Dermis microvascular lymphatic vessel endothelial cell (primary cell): ENCODE results near the gene MED4. TPM values are rescaled to one million over a fixed set of nuclear protein-coding genes. Genes with fewer than 3 reads are reported as not detected.

Source experiments
- DNase-seq, 2 donors: peaks; one replicate each; pipeline versions ENCODE4 v3.0.0 to v3.0.0-alpha.2; 2010; ENCODE audit warnings: low read depth in 2 of 2
- total RNA-seq: library from RNA; depleted of rRNA; stranded (reverse); fragments of >200 nt; gene quantifications from 2 replicates; pipeline ENCODE4 v1.2.1, GENCODE V29; 2014

The MED4 gene
- 30.3 and 33.8 TPM in 2 replicates for total RNA-seq

- DNase-seq, result peak; percentile 85 to 93
These were observed at the start of gene MED4 for GRCh38 chr13:48094781-48095502. MED4 (minus strand) TSS chr13:48095104; CDS start chr13:48095078, 26 bp downstream.

- DNase-seq, result peak in 1 of 2 donors; percentile 88
These were observed 49.6 kb upstream of the MED4 start for GRCh38 chr13:48144413-48145035.

- DNase-seq, result peak; percentile 84 to 95
These were observed 47.5 kb upstream of the MED4 start for GRCh38 chr13:48142436-48142835.

DNA sequence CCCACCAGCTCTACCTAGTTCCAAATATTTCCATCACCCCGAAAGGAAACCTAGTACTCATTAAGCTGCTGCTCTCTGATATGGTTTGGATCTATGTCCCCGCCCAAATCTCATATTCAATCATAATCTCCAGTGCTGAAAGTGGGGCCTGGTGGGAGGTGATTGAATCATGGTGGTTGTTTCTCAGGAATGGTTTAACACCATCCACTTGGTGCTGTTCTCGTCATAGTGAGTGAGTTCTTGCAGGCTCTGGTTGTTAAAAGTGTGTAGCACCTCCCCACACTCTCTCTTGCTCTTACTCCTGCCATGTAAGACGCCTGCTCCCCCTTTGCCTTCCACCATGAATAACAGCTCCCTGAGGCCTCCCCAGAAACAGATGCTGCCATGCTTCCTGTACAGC lies 43.4 kb upstream of the MED4 start:
- DNase-seq, result no peak

DNA sequence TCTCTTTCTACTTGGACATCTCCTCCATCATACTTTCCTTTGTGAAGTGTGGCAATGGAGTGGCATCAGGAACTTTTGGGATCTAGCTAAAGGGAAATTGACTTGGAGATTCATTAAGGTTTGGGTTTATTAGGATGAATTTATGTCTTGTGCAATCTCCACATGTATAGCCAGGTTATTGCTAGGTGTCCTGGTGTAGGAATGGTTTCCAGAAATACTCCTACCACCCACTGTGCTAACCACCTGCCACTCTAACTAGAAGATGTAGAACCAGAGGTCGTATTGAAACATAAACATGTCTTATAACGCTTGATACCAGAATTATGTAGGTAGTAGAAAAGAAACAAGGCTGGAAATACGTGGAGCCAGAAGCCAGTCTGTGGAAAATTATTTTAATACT lies 38.1 kb upstream of the MED4 start:
- DNase-seq, result no peak

DNA sequence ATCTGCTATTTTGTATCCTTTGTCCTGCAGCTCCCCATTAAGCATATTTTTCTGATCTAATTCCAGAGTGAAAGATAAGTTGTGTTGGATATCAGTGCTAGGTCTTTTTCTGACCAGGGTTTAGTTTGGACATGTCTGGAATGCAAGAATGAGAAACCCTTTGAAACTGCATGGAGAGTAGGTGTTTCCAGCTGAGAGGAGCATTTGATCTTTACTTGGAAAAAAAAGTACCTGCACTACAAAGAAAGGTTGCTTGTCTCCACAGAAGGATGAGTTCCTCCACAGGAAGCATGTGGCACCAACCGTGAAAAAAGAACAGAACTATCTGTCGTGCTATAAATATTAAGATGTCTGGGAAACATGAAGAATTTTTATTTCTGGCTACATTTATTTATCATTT lies 36.6 kb upstream of the MED4 start:
- DNase-seq, result no peak

- DNase-seq, result peak; percentile 67 to 69
These were observed 32.3 kb upstream of the MED4 start for GRCh38 chr13:48126944-48127830.

DNA sequence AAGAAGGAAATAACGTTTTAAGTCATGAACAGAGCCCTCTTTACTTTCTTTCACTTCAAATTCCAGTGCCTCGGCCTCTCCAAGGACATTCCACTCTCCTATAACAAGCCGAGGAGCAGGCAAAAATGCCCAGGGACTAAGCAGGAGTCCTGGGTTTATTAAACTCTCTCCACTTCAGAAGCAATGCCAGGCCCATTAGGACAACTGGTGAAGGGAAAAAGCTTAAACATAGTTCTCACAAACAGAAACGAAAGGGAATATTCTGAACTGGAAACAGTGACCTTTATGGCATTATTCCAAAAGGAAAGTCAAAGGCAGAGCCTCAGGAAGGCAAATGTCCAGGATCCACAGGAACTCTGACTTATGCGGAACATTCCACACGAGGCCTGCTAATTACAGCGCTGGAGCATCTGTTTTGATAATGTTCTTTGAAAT lies 30.9 kb upstream of the MED4 start:
- DNase-seq, result peak; percentile 94 to 98

DNA sequence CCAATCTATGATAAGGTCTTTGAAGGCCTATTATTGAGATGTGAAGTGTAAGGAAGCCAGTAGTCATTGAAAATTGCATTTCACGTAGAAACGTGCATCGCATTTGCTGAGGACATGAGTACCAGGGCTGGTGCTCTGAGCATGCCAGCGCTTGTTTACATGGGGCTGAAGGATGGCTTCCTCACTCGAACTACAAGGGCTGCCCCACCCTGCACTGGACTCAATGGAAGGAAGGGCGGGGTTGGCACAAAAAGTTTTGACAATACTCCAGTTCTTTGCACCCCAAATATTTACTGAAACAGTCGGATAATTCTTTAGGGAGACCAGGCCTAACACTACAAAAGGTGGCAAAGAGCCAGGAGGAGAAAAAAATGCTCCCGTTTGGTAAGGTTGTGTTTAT lies 28.9 kb upstream of the MED4 start:
- peak in 1 of 2 donors; percentile 14 for DNase-seq

DNA sequence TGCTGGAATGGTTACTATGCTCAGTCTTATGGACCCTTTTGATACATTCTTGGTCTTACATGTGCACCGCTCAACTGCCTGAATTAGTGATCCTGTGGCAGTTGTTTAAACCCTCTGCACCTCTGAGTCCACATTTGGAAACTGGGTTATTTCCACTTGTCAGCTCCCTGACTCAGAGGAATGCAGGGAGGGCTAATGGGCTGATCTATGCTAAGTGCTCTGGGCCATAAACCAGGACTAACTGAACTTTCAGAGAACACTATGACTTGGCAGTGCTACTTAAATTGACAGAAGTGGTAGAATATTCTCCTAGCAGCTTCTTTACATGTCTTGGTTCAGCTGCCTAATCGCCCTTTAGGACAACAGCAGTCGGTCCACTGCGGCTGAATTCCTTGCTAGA lies 26.8 kb upstream of the MED4 start:
- DNase-seq, result no peak

- no peak for DNase-seq
These were observed 25.3 kb upstream of the MED4 start for GRCh38 chr13:48120241-48120640.

- no peak for DNase-seq
These were observed 23.1 kb upstream of the MED4 start for GRCh38 chr13:48118030-48118429.

DNA sequence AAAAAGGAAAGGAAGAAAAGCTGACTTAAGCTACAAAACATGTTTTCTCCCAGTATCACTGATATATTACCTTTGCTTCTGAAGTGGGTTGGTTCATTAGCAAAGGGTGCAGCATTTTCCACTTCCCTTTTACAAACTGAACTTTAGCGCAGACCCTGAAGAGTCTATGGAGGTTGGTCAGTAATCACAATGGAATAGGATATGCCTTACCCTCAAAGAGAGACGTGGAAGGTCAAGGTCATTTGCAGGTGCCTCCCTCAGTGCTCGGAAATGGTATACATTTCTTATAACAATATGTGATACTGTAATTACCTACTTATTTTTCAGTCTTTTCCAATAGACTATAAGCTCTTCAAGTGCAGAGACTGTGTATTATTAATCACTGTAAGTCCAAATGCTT lies 21.9 kb upstream of the MED4 start:
- no peak for DNase-seq

- no peak for DNase-seq
These were observed 18.8 kb upstream of the MED4 start for GRCh38 chr13:48113756-48114130.

DNA sequence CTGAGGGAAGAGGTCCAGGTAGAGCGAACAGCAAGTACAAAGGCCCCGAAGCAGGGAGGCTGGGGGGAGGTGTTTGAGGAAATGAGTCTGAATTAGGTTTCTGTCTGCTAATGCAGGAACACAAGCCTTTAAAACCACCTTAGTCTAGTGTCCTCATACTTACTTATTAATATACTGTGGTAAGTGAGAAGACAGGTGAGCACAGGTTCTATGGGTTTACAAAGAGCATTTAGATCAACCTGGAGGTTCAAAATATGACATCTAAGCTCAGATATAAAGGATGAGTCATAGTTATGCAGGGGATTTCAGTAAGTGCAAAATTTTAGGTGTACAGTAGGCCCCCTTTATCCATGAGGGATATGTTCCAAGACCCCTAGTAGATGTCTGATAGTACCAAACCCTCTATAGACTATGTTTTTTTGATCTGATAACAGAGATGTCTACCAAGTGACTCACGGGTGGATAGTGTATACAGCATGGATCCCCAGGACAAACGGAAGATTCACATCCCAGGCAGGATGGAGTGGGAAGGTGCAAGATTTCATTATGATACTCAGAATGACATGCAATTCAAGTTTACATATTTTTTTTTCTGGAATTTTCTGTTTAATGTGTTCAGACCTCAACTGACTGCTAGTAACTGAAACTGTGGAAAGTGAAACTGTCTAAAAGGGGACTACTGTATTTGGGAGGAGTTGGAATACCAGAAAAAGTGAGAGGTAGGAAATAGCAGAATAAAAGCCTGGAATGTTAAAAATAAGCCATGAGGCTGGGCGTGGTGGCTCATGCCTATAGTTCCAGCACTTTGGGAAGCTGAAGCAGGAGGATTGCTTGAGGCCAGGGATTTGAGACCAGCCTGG lies 18.2 kb upstream of the MED4 start:
- DNase-seq, result peak in 1 of 2 donors; percentile 38

GRCh38 chr13:48110931-48111721 lies 16.2 kb upstream of the MED4 start:
- DNase-seq, result peak in 1 of 2 donors; percentile 46

DNA sequence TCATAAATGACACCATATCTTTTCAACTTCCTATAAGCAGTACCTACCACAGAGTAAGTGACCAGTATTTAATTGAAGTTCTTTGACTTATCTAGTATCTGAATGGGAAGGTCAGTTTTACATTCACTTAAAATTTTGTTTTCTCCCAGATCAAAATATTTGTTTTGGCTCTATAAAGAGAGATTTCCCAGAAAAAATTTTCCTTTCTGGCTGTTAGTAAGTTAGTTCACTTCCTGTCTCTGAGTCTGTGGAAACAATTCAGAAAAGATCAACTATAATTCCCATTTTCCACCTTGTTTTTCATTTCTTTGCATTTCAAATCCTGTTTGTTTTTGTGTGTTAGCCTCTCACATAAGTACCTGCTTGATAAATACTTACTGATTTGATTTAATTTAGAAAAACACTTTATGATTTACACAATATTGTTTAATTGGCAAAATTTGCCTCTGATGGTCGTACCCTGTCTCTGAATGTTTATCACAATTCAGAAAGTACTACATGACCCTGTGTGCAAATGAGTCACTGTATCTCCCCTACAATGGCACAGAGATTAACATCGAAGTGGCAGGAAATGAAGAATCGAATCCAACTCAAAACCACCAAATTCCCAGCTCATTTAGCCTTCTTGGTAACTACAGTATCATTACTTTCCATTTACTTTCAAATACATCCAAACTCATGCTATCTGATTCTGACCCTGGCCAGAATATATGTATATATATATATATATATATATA lies 15.4 kb upstream of the MED4 start:
- peak; percentile 80 to 90 for DNase-seq

DNA sequence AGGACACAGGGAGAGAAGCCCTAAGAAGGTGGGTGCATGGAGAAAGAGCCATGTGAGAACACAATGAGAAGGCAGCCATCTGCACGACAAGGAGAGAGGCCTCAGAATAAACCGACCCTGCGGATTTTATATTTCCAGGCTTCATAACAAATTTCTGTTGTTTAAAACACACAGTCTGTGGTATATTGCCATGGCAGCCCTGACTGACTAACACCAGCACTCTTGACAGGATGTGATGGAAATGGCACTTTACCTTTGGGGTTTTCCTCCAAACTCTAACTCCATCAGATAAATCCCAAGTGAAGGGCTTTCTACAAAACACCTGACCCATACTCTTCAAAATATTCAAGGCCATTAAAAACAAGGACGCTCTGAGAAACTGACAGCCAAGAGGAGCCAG lies 13.2 kb upstream of the MED4 start:
- DNase-seq, result peak in 1 of 2 donors; percentile 58

- no peak for DNase-seq
These were observed 2.9 kb upstream of the MED4 start for GRCh38 chr13:48097793-48098192.

DNA sequence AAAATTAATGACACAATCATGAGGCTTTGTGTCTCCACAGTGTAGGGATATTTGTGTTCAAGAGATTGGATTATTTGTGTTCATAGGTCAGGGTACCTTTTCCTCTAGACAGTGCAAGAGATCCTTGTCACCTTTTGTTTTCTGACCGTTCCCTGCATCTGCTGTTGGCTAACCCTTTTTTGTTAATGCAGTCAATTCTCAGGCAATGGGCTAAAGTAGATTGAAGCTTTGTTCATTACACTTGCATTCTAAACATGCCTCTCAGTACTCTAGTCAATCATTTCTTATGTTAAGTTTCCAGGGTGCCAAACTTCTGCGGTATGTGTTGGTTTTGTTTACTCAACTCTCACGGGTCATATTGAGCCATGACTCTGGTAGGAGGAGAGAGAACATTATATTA lies 1.8 kb upstream of the MED4 start:
- no peak for DNase-seq
